NB4 (cell line): ENCODE measurements around the gene SYT8.

Experiments used
- POLR2A ChIP-seq: IDR thresholded peaks from 2 replicates; pipeline ENCODE4 v1.6.1; 2011; ENCODE audit warnings: mild to moderate bottlenecking; ENCODE audit not compliant: insufficient read length; ENCODE audit errors: extremely low read depth
- TF ChIP-seq, protein P1 (sequence below): IDR thresholded peaks from one replicate; pipeline ENCODE4 v1.5.1; 2012; ENCODE audit warnings: low read depth, low read length

DNA sequence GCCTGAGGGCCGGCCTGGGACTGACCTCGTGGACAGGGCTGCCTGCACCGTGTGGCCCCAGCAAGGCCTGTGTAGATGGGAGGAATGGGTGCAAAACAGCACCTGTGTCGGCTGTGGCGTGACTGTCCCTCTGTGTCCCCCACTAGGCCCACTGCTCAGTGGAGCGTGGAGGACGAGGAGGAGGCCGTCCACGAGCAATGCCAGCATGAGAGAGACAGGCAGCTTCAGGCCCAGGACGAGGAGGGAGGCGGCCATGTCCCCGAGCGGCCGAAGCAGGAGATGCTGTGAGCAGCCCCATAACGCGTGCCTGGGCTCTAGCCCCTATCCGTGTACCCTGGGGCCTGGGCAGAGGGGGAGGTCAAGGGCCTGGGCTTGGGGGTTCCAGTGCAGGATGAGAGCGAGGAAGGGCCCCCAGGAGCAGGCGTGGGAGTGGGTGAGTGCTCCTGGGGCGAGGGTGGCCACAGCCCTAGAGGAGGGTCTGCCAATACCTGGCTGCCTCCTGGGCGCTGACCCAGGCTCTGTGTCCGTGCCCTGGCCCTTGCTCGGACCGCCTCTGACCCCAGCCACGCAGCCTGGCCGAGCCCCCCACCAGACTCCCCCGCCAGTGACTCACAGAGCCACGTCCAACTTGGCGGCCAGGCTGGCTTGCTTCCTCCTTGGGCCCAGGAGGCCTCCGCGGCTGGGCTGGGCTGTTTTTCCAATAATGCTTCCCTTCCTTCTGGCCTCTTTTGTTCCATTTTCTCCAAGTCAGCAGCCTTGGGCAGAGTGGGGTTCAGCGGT is 45.3 kb downstream of the SYT8 start:
- TF ChIP-seq, protein P1, sequence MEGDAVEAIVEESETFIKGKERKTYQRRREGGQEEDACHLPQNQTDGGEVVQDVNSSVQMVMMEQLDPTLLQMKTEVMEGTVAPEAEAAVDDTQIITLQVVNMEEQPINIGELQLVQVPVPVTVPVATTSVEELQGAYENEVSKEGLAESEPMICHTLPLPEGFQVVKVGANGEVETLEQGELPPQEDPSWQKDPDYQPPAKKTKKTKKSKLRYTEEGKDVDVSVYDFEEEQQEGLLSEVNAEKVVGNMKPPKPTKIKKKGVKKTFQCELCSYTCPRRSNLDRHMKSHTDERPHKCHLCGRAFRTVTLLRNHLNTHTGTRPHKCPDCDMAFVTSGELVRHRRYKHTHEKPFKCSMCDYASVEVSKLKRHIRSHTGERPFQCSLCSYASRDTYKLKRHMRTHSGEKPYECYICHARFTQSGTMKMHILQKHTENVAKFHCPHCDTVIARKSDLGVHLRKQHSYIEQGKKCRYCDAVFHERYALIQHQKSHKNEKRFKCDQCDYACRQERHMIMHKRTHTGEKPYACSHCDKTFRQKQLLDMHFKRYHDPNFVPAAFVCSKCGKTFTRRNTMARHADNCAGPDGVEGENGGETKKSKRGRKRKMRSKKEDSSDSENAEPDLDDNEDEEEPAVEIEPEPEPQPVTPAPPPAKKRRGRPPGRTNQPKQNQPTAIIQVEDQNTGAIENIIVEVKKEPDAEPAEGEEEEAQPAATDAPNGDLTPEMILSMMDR = no peak
- no peak for TF ChIP-seq POLR2A
